H1 (cell line): Measurements from ENCODE around the gene TOM1. TPM values are rescaled to one million over a fixed set of nuclear protein-coding genes. Genes with fewer than 3 reads are reported as not detected.

Experiments used
- CTCF ChIA-PET: fragments of 300-600 bp; sonication (Branson Sonifier 250); formaldehyde crosslinking; loops from one replicate; lab custom pipeline; 2021; ENCODE audit not compliant: partially characterized antibody; lab: Charles Lee
- POLR2A ChIA-PET: fragments of 300-600 bp; sonication (Branson Sonifier 250); formaldehyde crosslinking; loops from one replicate; lab custom pipeline; 2021; ENCODE audit warnings: inconsistent platforms; ENCODE audit not compliant: partially characterized antibody; lab: Charles Lee
- DNase-seq, 2 experiments: peaks; one replicate each; pipeline versions ENCODE4 v3.0.0 to v3.0.0-alpha.2; 2010 to 2022; ENCODE audit warnings: low spot score in 2 of 2, low read depth in 1 of 2, mixed read lengths in 1 of 2
- FAIRE-seq: peaks from 2 replicates; lab custom pipeline; 2011; peaks lifted over from hg19 to GRCh38; lab: Jason Lieb, UNC
- H2AFZ ChIP-seq: 2 replicates; pipeline ENCODE4 v1.8.1; 2012; ENCODE audit warnings: low read length, inconsistent platforms
- H2AK5ac ChIP-seq: 2 replicates; pipeline ENCODE4 v1.6.1; 2013; ENCODE audit warnings: low read depth, low read length
- H2BK120ac ChIP-seq: replicated peaks from 2 replicates; pipeline ENCODE3; 2013; ENCODE audit warnings: low read depth, low read length, inconsistent platforms
- H2BK12ac ChIP-seq: 2 replicates; pipeline ENCODE4 v1.6.1; 2013; ENCODE audit warnings: low read depth, low read length
- H2BK15ac ChIP-seq: 2 replicates; pipeline ENCODE4 v1.6.1; 2013; ENCODE audit warnings: low read length
- H2BK20ac ChIP-seq: 2 replicates; pipeline ENCODE4 v1.6.1; 2013; ENCODE audit warnings: low read length
- H2BK5ac ChIP-seq: 2 replicates; pipeline ENCODE4 v1.6.1; 2013; ENCODE audit warnings: low read depth, low read length
- H3K14ac ChIP-seq: 2 replicates; pipeline ENCODE4 v1.6.1; 2013; ENCODE audit warnings: inconsistent platforms; ENCODE audit not compliant: insufficient read length
- H3K18ac ChIP-seq: 2 replicates; pipeline ENCODE4 v1.6.1; 2013; ENCODE audit warnings: low read length; ENCODE audit errors: extremely low read depth
- H3K23ac ChIP-seq: 2 replicates; pipeline ENCODE4 v1.6.1; 2013; ENCODE audit warnings: inconsistent platforms; ENCODE audit not compliant: insufficient read length
- H3K23me2 ChIP-seq: 2 replicates; pipeline ENCODE4 v1.6.1; 2013; ENCODE audit warnings: low read depth, low read length
- H3K27ac ChIP-seq: 2 replicates; pipeline ENCODE4 v1.6.1; 2011; ENCODE audit warnings: low read depth, low read length, inconsistent platforms
- H3K27me3 ChIP-seq, 4 experiments: replicated peaks in 1 of 4; 1 replicate in 1 of 4; 2 replicates in 3 of 4; pipeline versions ENCODE4 v1.6.1 to v1.8.1; 2011 to 2013; ENCODE audit warnings: low read length in 3 of 4, mild to moderate bottlenecking in 3 of 4, inconsistent platforms in 2 of 4, mixed read lengths in 2 of 4, moderate library complexity in 1 of 4; ENCODE audit not compliant: control insufficient read depth in 3 of 4, insufficient read depth in 3 of 4; ENCODE audit errors: extremely low read depth in 1 of 4
- H3K36me3 ChIP-seq, 4 experiments: 2 replicates each; pipeline versions ENCODE4 v1.6.1 to v1.8.1; 2011 to 2013; ENCODE audit warnings: mild to moderate bottlenecking in 4 of 4, low read length in 3 of 4, moderate library complexity in 2 of 4, control low read depth in 1 of 4, inconsistent platforms in 1 of 4; ENCODE audit not compliant: insufficient read depth in 4 of 4, control insufficient read depth in 2 of 4
- H3K4ac ChIP-seq: replicated peaks from 2 replicates; pipeline ENCODE3; 2013; ENCODE audit warnings: low read length, low read depth, mixed read lengths, inconsistent platforms; ENCODE audit not compliant: insufficient read length
- H3K4me1 ChIP-seq, 4 experiments: replicated peaks in 1 of 4; 1 replicate in 1 of 4; 2 replicates in 3 of 4; pipeline versions ENCODE4 v1.6.1 to v1.8.1; 2011 to 2013; ENCODE audit warnings: low read length in 3 of 4, inconsistent platforms in 2 of 4, mixed read lengths in 1 of 4; ENCODE audit not compliant: insufficient read depth in 4 of 4, control insufficient read depth in 3 of 4
- H3K4me2 ChIP-seq, 2 experiments: 2 replicates each; pipeline versions ENCODE4 v1.6.1 to v1.8.1; 2011 to 2013; ENCODE audit warnings: low read depth in 2 of 2, low read length in 2 of 2, control low read depth in 1 of 2, inconsistent platforms in 1 of 2, mild to moderate bottlenecking in 1 of 2; ENCODE audit not compliant: insufficient read depth in 1 of 2
- H3K4me3 ChIP-seq, 4 experiments: fragments of 200-600, 300-600 bp in 1 of 4; sonication (generic), shearing (Covaris generic), sonication (Bioruptor Twin) in 1 of 4; 2 replicates each; pipeline versions ENCODE4 v1.5.1 to v1.8.1; 2011 to 2016; ENCODE audit warnings: low read length in 4 of 4, low read depth in 3 of 4, control low read depth in 2 of 4, inconsistent platforms in 2 of 4, mild to moderate bottlenecking in 2 of 4, mixed read lengths in 1 of 4, moderate library complexity in 1 of 4; ENCODE audit not compliant: insufficient read depth in 2 of 4; ENCODE audit errors: extremely low read depth in 1 of 4
- H3K56ac ChIP-seq: replicated peaks from 2 replicates; pipeline ENCODE3; 2013; ENCODE audit warnings: low read depth, mild to moderate bottlenecking, mixed read lengths, low read length, inconsistent platforms; ENCODE audit not compliant: insufficient read length
- H3K79me1 ChIP-seq: 2 replicates; pipeline ENCODE4 v1.6.1; 2013; ENCODE audit warnings: low read depth, low read length, control low read depth
- H3K79me2 ChIP-seq, 2 experiments: 2 replicates each; pipeline versions ENCODE4 v1.6.1 to v1.8.1; 2012 to 2013; ENCODE audit warnings: low read length in 2 of 2, mild to moderate bottlenecking in 2 of 2, inconsistent platforms in 1 of 2; ENCODE audit not compliant: insufficient read depth in 2 of 2, control insufficient read depth in 1 of 2
- H3K9ac ChIP-seq, 4 experiments: replicated peaks in 1 of 4; 1 replicate in 1 of 4; 2 replicates in 3 of 4; pipeline versions ENCODE4 v1.6.1 to v1.8.1; 2011 to 2013; ENCODE audit warnings: low read depth in 3 of 4, low read length in 3 of 4, control low read depth in 2 of 4, mild to moderate bottlenecking in 2 of 4, moderate library complexity in 2 of 4, inconsistent platforms in 1 of 4; ENCODE audit errors: extremely low read depth in 1 of 4
- H3K9me3 ChIP-seq, 2 experiments: 2 replicates each; pipeline versions ENCODE4 v1.6.1 to v1.8.1; 2012 to 2013; ENCODE audit warnings: mild to moderate bottlenecking in 2 of 2, moderate library complexity in 2 of 2, control low read depth in 1 of 2, inconsistent platforms in 1 of 2, low read depth in 1 of 2, low read length in 1 of 2, mixed read lengths in 1 of 2; ENCODE audit not compliant: insufficient read depth in 2 of 2
- H4K20me1 ChIP-seq, 2 experiments: replicated peaks in 1 of 2; 2 replicates each; pipeline versions ENCODE3 to v1.8.1; 2011 to 2013; ENCODE audit warnings: inconsistent platforms in 2 of 2, low read length in 2 of 2, mild to moderate bottlenecking in 1 of 2; ENCODE audit not compliant: insufficient read depth in 2 of 2, control insufficient read depth in 1 of 2
- H4K5ac ChIP-seq: 2 replicates; pipeline ENCODE4 v1.6.1; 2013; ENCODE audit warnings: low read length, low read depth, mixed read lengths, inconsistent platforms; ENCODE audit not compliant: insufficient read length
- H4K8ac ChIP-seq: 2 replicates; pipeline ENCODE4 v1.8.0; 2013; ENCODE audit warnings: mild to moderate bottlenecking, moderate library complexity, low read length, inconsistent platforms; ENCODE audit not compliant: insufficient read depth; ENCODE audit errors: extremely low read depth
- H4K91ac ChIP-seq: replicated peaks from 2 replicates; pipeline ENCODE3; 2013; ENCODE audit warnings: low read length, mixed read lengths, inconsistent platforms; ENCODE audit not compliant: insufficient read length
- CHD1 ChIP-seq: IDR thresholded peaks from 2 replicates; pipeline ENCODE4 v1.6.1; 2012; ENCODE audit warnings: low read depth, low read length, improper control_type of control experiment
- KDM1A ChIP-seq: fragments of 200-600, 300-600 bp; sonication (generic); IDR thresholded peaks from 2 replicates; pipeline ENCODE4 v1.7.1; 2016; ENCODE audit warnings: mild to moderate bottlenecking, low read length, borderline replicate concordance
- WGBS, 2 experiments: shearing (Covaris generic) in 1 of 2; methylation state at CpG; one replicate each; pipeline versions ENCODE4 v1.1.6 to v1.1.7; 2013 to 2015; ENCODE audit warnings: low lambda C conversion rate in 2 of 2, mixed read lengths in 2 of 2, inconsistent platforms in 1 of 2, low coverage in 1 of 2, missing lambda C conversion rate in 1 of 2; ENCODE audit not compliant: insufficient replicate concordance in 2 of 2, insufficient coverage in 1 of 2, insufficient read length in 1 of 2; ENCODE audit errors: extremely low coverage in 1 of 2, missing lambda C conversion rate in 1 of 2; 5-methylcytosine and 5-hydroxymethylcytosine counted together
- polyA plus RNA-seq, 7 experiments: library from polyadenylated mRNA; depleted of rRNA in 3 of 7; stranded (reverse) in 5 of 7; unstranded in 2 of 7; fragments of >200 nt in 5 of 7; fragments of 200-250 nt in 2 of 7; gene quantifications; 1 replicate in 5 of 7; 2 replicates in 1 of 7; 4 replicates in 1 of 7; pipeline versions ENCODE4 v1.2.1 to v1.2.3, GENCODE V29; 2011 to 2013; ENCODE audit warnings: missing spikeins in 2 of 7, mixed read lengths in 2 of 7
- total RNA-seq: library from RNA; stranded (reverse); fragmentation: NEBNext Ultra II Directional; extraction: Animal tissue kit (Norgen Biotek cat#: 25700); gene quantifications from 2 replicates; pipeline ENCODE4 v1.2.1, GENCODE V29; 2021

The TOM1 gene
- total and polyA plus RNA-seq, 2 of the 8 experiments (the other 6 are each of a cell fraction or from before 2014, with no cell fraction given), result 25.1 to 39.2 TPM

- peaks cover 4% of the 10 kb centered on the region for H3K79me1 ChIP-seq
- H2BK120ac ChIP-seq, result no peak overlapping the region
- no peak for DNase-seq
- WGBS, 2 experiments, result 91% methylated on average over 7 of the region's 7 CpGs; no CpG with 5 or more reads in 1 of the 2 experiments
- H3K9ac ChIP-seq, result no peak overlapping the region
- no peaks in the 10 kb centered on the region for H3K36me3 ChIP-seq
- H4K5ac ChIP-seq, result no peak overlapping the region
- no peaks in the 10 kb centered on the region for H3K27me3 ChIP-seq
- H2AFZ ChIP-seq, result no peak overlapping the region
- no peak overlapping the region for H3K27ac ChIP-seq
- H3K4ac ChIP-seq, result no peak overlapping the region
- H3K23ac ChIP-seq, result no peak overlapping the region
- no peaks in the 10 kb centered on the region for H3K79me2 ChIP-seq
- peaks cover 0 to 4% of the 10 kb centered on the region in 2 experiments for H4K20me1 ChIP-seq
- no peaks in the 10 kb centered on the region for H3K23me2 ChIP-seq
- no peak overlapping the region for H3K18ac ChIP-seq
- ChIA-PET CTCF (no interaction called here), POLR2A (no interaction called here)
- H4K91ac ChIP-seq, result no peak overlapping the region
- H3K9me3 ChIP-seq, result no peaks in the 10 kb centered on the region
- H2BK15ac ChIP-seq, result no peak overlapping the region
- FAIRE-seq, result no peak
- H3K4me1 ChIP-seq, result peaks cover 0 to 2% (median 0%) of the 10 kb centered on the region in 4 experiments; a peak in 1 of 7 replicates
- H3K4me3 ChIP-seq, result no peak overlapping the region
- no peak overlapping the region for H3K14ac ChIP-seq
- H2BK5ac ChIP-seq, result no peak overlapping the region
- H2AK5ac ChIP-seq, result no peak overlapping the region
- no peak overlapping the region for H4K8ac ChIP-seq
- no peak overlapping the region for H3K56ac ChIP-seq
- no peak overlapping the region for H2BK20ac ChIP-seq
- no peak overlapping the region for H3K4me2 ChIP-seq
- TF ChIP-seq CHD1 (no peak), KDM1A (peak; percentile 45; the same call in 1 of the 2 replicates)
- H2BK12ac ChIP-seq, result no peak overlapping the region
Measured at GRCh38 chr22:35307892-35308291, 8.2 kb downstream of the TOM1 start.
